Esophagus muscularis mucosa (tissue), 4 donors: ENCODE results near the gene LUZP1.

Experiments used
- CTCF ChIP-seq, 3 experiments: fragments of 200-600 bp in 2 of 3; fragments of 450-650 bp in 1 of 3; sonication (generic) in 2 of 3; IDR thresholded peaks; one replicate each; pipeline ENCODE4 v1.5.1; 2017 to 2019; ENCODE audit warnings: antibody characterized with exemption in 3 of 3, mild to moderate bottlenecking in 2 of 3, moderate library complexity in 1 of 3
- EP300 ChIP-seq: sonication (generic); formaldehyde crosslinking; IDR thresholded peaks from one replicate; pipeline ENCODE4 v1.6.1; 2017; ENCODE audit warnings: antibody characterized with exemption
- POLR2A ChIP-seq: fragments of 450-650 bp; IDR thresholded peaks from one replicate; pipeline ENCODE4 v1.6.1; 2017; ENCODE audit warnings: antibody characterized with exemption, moderate library complexity, mild to moderate bottlenecking, low read depth
- POLR2AphosphoS5 ChIP-seq, 2 donors: sonication (generic); formaldehyde crosslinking; IDR thresholded peaks; one replicate each; pipeline ENCODE4 v1.6.1; 2017; ENCODE audit warnings: antibody characterized with exemption in 2 of 2

GRCh38 chr1:23088027-23088426, 80.6 kb downstream of the LUZP1 start:
- TF ChIP-seq EP300 (no peak), POLR2A (no peak), CTCF (IDR thresholded peaks at IDR 0.05) (no peak), POLR2AphosphoS5 (IDR thresholded peaks at IDR 0.05) (no peak)
